CD4-positive, alpha-beta T cell treated with Interleukin-17A for 4 hours (primary cell): ENCODE data around the gene RNU4-1.
"Not testable (repeated sequence)": the region's sequence is repeated elsewhere in the genome, so short reads cannot be mapped to it uniquely, and the experiment has no call there.

Experiments
- DNase-seq: peaks from one replicate; pipeline ENCODE4 v3.0.0-alpha.2; 2020; ENCODE audit warnings: mixed read lengths

The RNU4-1 gene

DNA sequence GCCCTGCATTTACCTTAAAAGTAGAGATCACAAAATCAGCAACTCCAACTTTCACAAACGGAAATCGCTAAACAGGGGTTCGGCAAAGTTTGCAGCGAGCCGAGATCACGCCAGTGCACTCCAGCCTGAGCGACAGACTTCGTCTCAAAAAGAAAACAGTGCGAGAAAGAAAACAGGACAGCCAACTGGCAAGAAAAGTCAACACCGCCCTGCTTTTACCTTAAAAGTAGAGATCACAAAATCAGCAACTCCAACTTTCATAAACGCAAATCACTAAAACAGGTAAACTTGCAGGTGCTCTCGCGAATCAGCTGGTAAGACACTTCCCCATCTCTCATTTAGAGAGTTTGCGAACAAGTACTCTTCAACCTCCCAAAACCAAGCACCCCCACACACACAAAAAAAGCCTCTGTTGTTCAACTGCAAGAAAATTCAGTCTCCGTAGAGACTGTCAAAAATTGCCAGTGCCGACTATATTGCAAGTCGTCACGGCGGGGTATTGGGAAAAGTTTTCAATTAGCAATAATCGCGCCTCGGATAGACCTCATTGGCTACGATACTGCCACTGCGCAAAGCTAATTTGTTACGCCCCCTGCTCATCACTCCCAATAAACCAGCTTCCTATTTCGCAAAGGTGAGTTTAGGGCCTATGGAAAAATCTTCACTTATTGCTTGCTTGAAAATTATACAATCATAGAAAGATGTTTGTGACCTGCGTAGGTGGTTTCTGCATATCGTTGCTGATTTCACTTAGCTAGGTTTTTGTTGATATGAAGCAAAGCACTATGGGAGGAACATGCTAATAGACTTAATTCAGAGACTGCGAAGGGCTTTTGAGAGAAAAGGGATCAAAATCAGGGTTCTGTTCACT, at the start of gene RNU4-1:
Gene RNU4-1, minus strand, starts transcription at position 577 of the 871 bp plus-strand sequence.
- peak; percentile 72 for DNase-seq

DNA sequence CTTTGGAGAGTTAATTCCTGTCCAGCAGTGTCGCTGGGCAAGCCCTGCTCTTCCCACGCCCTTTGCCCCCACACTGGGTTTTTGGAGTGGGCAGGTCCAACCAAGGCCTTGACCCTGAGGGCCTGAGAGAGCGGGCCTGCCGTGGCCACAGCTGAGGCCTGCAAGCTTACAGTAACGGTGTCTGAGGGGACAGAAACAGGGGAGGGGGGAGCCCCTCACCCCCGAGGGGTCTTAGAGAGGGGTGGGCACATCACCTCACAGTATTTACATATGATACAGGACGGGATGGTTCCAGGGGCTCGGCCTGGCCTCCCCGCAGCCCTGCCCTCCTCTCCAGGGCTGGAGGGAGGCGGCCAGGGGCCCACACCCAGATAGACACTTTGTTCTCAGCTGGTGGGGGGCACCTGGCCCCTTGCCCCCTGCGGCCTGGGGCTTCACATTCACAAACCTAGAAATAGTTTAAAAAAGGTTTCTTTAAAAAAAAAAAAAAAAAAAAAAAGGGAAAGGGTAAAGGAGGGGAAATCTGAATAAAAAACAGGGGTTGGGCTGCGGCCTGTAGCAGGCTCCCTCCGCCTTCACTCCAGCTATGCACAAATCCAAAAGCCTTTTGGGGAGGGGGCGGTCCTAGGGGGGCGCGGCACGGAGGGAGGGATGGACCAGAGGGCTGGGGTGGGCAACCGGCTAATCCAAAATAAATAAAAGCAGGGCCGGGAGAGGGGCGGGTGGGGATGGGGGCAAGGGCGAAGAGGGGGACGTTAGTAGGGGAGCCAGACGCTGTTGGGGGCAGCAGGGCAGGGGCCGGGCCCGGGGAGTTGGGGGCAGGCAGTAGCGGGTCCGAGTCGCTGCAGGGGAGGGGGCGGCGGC, 49.4 kb upstream of the RNU4-1 start:
- DNase-seq, result no peak

DNA sequence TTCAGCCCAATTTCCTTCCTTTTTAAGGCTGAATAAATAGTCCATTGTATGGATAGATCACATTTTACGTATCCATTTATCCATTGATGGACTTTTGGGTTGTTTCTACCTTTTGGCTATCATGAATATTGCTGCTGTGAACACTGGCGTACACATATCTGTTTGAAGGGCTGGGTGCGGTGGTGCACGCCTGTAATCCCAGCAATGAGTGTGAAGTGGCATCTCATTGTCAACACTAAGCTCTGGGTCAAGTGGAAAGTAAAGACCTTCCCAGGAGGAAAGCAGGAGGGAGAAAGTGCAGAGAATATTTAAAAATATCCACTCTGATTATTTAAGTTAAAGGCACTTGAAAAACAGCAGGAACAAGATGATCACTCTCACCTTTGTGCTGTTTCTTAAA, 46.2 kb upstream of the RNU4-1 start:
- no peak for DNase-seq

DNA sequence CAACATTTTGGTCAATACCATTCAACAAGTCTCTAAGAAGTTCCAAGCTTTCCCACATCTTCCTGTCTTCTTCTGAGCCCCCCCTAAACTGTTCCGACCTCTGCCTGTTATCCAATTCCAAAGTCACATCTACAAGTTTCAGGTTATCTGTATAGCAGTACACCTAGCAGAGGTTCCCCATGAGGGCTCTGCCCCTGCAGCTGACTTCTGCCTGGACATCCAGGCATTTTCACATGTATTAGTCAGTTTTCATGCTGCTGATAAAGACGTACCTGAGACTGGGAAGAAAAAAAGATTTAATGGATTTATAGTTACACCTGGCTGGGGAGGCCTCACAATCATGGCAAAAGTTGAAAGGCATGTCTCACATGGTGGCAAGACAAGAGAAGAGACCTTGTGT, 44.7 kb upstream of the RNU4-1 start:
- no peak for DNase-seq

DNA sequence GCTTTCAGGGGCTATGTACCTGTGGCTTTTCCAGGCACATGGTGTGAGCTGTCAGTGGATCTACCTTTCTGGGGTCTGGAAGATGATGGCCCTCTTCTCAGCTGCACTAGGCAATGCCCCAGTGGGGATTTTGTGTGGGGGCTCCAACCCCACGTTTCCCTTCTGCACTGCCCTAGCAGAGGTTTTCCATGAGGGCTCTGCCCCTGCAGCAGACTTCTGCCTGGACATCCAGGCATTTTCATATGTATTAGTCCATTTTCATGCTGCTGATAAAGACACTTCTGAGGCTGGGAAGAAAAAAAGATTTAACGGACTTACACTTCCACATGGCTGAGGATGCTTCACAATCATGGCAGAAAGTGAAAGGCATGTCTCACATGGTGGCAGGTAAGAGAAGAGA, 43.4 kb upstream of the RNU4-1 start:
- not testable (repeated sequence) for DNase-seq

DNA sequence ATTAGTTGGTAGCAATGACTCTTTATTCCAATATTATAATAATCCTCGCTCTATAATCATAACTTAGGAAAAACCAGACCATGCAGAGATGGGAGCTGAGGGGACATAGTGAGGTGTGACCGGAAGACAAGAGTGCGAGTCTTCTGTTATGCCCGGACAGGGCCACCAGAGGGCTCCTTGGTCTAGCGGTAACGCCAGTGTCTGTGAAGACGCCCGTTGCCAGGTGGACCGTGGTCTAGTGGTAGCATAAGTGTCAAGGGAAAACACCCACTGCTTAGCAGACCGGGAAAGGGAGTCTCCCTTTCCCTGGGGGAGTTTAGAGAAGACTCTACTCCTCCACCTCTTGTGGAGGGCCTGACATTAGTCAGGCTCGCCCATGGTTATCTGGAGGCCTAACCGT, 42.4 kb upstream of the RNU4-1 start:
- DNase-seq, result peak; percentile 28

DNA sequence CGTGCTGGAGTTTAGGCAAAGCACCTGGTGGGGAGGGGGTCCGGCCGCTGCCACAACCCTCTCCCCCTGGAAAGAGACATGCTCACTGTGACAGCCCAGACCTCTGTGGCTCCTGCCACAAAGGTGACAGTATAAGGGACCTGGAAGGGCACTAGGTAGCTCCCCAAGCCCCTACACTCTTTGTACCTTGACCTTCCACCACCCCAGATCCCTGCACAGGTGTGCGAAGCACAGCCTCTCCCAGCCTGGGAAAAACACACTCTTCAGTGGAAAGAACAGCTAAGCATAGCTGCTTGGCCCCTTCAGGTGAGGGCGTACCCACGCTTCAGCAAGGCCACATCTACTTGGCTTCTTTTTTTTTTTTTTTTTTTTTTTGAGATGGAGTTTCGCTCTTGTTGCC, 39.5 kb upstream of the RNU4-1 start:
- no peak for DNase-seq

DNA sequence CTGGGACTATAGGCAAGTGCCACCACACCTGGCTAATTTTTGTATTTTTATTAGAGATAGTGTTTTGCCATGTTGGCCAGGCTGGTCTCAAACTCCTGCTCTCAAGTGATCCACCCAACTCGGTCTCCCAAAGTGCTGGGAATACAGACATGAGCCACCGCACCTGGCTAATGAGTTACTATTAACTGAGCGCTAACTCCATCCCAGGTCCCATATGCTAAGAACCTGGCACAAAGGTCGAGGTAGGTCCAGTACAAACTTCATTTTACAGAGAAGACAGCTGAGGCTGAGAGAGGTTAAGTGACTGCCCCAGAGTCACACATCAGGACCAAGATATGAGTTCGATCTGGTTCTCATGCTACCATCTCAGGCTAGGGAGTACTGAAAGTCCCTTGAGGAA, 39.0 kb upstream of the RNU4-1 start:
- DNase-seq, result no peak

DNA sequence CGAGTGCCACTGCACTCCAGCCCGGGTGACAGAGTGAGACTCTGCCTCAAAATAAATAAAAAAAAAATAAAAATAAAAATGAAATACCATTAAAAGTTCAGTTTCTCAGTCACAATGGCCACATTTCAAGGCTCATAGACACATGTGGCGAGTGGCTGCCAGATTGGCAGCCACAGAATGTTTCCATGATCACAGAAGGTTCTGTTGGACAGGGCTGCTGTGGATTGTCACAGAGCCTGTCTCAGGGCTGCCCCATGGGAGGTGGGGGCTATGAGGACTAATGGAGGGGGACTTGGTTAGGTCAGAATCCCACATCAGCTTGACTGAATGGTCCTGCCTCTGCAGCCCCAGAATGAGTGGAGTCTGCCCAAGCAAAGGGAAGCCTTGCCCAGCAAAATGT, 38.4 kb upstream of the RNU4-1 start:
- DNase-seq, result no peak

DNA sequence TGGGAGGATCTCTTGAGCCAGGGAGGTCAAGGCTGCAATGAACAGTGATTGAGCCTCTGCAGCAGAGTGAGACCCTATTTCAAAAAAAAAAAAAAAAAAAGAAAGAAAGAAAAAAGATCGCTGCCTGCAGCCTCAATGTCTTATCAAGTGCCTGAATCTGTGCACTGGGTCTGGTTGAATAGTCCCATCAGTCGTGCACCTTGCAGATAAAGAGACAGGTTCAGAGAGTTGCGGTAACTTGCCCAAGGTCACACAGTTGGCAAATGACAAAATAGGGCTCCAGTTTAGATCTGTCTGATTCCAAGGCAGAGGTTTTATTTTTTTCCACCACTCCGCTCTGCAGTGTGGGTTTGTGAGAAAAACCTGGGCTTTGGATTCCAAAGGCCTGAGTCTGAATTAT, 35.2 kb upstream of the RNU4-1 start:
- no peak for DNase-seq

DNA sequence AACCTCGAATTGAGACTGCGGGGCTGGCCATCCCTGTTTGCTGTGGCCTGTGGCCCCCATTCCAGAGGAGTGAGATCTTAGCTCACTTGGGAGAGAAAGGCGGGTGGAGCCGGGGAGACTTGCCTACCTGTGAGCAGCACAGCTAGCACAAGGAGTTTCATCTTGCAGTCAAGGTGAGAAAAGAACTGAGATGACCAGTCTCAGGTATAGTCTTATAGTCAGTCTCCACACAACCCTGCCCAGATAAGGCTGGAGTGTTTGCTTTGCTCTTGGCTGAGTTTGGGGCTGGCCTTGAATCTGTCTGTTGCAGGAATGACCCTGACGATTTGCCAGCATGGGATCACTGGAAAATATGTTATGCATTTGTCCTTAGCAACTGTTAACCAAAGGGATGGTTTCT, 34.6 kb upstream of the RNU4-1 start, which contains the start of gene PLA2G1B:
Gene PLA2G1B, minus strand, starts transcription at position 187 of the 400 bp plus-strand sequence. Its CDS starts 26 bp downstream, at position 161.
- no peak for DNase-seq

DNA sequence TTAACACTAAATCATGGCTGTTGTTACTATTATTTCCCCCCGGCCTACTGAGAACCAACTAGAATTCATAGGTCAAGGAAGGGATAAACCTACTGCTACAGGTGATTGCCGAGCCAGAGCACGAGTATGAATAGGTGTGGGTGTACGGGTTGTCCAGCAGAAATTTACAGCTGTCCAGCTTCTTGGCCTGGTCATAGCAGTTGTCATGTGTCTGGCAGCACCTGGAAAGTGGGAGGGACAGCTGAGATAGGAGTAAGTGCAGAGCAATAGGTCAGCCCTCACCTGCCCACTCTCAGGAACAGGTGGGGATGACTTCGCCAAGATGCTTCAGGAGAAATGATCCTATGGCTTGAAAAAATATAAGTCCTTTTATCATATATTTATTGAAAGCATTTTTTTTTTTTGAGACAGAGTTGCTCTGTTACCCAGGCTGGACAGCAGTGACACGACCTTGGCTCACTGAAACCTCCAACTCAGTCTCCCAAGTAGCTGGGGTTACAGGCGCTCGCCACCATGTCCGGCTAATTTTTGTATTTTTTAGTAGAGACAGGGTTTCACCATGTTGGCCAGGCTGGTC, 31.9 kb upstream of the RNU4-1 start:
- DNase-seq, result no peak

DNA sequence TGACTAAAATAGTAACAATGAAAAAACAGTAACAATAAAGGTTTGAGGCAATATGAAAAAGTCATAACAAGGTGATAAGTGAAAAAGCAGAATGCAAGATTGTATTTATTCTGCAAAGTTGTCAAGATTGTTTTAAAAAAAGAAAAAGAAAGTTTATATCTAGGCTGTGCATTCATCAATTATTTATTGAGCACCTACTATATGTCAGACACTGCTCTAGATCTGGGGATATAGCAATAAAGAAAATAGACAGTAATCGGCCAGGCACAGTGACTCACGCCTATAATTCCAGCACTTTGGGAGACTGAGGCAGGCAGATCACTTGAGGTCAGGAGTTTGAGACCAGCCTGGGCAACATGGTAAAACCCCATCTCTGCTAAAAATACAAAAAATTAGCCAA, 30.7 kb upstream of the RNU4-1 start:
- DNase-seq, result no peak

DNA sequence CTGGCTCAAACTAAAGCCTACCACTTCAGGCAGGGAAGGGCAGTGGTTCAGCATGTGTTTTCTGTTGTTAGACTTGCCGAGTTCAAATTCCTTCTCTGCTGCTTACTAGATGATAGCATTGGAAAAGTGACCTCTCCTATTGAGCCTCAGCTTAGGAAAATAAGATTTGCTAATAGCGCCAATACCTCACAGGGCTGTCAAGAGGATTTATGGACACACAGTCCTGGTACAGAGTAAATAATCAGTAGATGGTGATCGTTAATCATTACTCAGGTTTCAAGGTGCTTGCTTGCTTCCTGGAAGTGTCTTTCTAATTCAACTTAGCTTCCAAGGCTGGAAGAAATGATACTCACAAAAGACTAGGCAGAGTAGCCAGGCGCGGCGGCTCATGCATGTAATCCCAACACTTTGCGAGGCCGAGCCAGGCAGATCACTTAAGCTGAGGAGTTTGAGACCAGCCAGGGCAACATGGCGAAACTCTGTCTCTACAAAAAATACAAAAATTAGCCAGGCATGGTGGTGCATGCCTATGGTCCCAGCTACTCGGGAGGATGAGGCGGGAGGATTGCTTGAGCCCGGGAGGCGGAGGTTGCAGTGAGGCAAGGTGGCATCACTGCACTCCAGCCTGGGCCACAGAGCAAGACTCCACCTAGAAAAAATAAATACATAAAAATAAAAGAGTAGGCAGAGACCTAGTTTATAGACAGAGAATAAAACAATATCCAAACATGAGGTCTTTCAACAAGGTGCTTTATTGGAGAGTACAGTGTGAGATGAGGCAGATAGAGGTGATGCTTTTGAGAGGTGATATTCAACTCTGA, 28.6 kb upstream of the RNU4-1 start:
- DNase-seq, result no peak

DNA sequence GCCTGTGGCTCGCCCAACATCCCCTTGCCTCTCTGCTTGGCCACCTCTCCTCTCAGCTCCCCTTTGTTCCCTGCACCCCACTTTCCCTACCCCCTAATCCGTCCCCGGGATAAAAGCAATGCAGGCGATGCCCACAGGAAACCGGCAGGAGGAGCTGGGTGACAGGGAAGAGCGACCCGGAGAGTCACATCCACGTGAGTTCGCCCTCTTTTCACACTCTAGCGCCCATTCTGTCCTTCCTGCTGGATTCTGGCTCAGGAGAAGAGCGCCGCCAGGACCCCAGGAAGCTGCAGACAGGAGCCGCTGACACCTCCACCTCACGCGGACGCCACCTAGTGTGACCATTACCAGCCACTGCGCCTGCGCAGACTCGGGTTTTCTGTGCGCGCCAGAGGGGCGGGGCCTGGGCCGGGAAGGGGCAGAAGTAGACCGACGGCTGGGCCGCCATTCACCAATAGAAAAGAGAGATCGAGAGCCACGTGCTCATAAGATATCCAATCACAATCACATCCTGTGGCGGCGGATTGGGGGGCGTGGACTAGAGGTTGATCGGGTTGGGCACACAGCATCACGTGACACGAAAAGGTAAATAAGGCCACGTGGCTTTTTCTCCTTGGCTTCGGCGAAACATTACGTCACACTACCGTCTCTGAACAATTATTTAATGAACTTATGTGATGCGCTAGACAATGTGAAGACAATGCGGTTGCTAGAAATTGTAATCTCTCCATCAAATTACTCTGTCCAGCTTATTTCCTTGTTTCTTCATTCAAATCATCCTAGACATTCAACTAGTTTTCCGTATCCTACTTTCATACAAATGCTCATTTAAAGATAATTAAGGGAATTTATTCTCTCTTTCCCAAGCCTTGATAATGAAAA, 24.4 kb upstream of the RNU4-1 start:
- DNase-seq, result peak; percentile 100

DNA sequence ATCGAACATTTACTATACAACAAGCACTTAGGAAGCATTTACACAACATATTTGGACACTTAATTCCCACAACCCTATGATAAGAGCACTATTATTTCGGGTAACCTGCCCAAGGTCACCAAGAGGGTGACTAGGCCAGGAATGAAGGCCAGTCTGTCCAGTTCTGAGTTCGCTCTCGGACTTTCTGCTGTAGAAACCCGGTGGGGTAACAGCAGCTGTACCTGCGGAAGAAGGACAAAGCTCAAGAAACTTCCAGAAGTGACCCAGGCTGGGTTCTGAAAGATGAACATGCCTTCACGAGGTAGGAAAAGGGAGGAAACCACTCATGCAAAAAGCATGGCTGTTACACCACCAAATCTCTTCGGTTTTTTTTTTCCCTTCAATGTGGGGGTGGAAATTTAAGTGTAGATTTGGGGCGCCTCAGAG, 23.8 kb upstream of the RNU4-1 start:
- DNase-seq, result no peak

DNA sequence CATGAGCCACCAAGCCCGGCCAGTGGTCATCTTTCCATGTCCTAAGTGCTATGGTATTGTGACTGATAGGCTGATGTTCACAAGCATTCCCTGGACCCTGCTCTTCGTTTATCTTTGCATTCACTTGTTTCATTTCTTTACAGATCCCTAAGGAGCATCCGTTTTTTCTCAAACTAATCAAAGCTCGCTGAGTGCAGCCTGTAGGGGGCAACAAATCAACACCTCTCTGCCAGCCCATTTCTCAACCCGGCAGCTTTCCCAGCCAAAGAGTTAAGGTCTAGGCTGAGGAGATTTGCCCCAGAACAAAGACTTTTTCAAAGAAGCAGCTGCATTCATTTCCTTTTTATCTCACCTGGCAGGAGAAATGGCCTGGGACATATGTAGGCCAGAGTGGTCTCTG, 21.2 kb upstream of the RNU4-1 start:
- DNase-seq, result no peak

DNA sequence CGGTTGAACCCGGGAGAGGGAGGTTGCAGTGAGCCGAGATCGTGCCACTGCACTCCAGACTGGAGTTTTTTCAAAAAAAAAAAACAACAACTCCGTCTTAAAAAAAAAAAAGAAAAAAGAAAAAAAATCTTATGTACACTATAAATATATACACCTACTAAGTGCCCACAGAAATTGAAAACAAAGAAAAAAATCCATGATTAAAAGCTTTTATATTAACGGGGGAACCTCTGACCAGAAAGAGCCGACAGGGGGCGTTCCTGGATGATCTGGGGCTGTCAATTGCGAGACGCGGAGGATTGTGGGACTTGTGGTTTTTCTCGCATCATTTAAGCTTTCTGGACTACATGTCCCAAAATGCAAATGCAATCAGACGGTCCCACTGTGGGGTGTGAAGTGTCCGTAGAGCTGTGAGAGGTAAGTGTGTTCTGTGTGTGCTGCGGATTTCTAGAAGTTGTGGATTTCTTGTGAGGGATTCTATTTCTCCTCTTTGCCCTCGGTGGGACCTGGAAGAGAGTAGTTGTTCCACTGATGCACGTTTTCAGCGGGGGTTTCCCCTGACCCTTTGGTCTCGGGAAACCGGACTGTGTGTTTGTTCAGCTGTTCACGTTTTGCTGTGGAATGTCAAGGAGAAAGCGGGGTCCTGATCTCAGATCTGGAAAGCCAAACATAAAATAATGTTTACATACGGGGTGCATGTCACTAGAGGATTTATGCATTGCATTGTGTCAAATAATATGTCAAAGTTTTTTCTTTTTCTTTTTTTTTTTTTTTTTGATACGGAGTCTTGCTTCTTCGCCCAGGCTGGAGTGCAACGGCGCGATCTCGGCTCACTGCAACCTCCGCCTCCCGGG, 9.2 kb upstream of the RNU4-1 start, which contains the start of gene SIRT4:
Gene SIRT4, plus strand, starts transcription at position 360 of the 854 bp plus-strand sequence. CDS start 1,241 bp downstream, outside the sequence.
- DNase-seq, result peak; percentile 93

DNA sequence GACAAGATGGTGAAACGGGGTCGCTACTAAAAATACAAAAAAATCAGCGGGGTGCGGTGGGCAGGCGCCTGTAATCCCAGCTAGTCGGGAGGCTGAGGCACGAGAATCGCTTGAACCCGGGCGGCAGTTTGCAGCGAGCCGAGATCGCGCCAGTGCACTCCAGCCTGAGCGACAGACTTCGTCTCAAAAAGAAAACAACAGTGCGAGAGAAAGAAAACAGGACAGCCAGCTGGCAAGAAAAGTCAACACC, 701 bp downstream of the RNU4-1 start:
- DNase-seq, result no peak

DNA sequence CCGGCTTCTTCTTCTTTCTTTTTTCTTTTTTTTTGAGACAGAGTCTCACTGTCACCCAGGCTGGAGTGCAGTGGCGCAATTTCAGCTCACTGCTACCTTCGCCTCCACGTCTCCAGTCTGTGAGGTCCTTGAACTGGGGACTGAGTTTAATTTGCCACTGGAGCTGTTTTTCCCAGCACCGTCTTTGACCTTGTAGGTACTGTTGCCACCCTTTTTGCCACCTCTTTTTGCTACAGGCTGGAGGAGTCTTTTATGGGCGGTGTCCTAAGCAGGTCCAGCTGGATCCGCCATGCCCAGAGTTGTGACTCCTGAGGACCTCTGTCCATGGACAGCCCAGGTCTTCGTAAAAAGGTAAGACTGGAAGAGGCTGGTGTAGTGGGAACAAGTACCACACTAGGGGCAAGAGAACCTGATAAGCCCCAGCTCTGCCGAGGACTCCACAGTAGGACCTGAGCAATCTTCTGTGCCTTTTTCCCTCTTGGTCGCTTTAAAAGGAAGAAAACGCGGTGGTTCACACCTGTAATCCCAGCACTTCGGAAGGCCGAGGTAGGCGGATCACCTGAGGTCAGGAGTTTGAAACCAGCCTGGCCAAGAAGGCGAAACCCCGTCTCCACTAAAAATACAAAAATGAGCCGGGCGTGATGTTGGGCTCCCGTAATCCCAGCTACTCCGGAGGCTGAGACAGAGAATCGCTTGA, 2.3 kb downstream of the RNU4-1 start:
- DNase-seq, result peak; percentile 6
